Heart left ventricle (tissue), 16 donors: ENCODE results near the gene PTPRD. TPM values are rescaled to one million over a fixed set of nuclear protein-coding genes. Genes with fewer than 3 reads are reported as not detected.

ENCODE experiments used
- ATAC-seq, 4 donors: fragments of 200-7000 bp; cut with Tn5 transposase; one replicate each; pipeline ENCODE4 v1.9.1; 2020 to 2022; ENCODE audit warnings: moderate library complexity in 4 of 4, mild to moderate bottlenecking in 3 of 4, moderate number of reproducible peaks in 1 of 4
- DNase-seq, 5 donors: peaks; one replicate each; pipeline ENCODE4 v3.0.0-alpha.2; 2020
- H3K27ac ChIP-seq, 12 donors: fragments of 200-600 bp; sonication (generic) in 4 of 12; one replicate each; pipeline versions ENCODE4 v1.5.0 to v1.8.0; 2016 to 2022; ENCODE audit warnings: mild to moderate bottlenecking in 2 of 12
- H3K27me3 ChIP-seq, 9 donors: fragments of 200-600 bp; sonication (generic) in 2 of 9; one replicate each; pipeline versions ENCODE4 v1.5.1 to v1.8.0; 2016 to 2022; ENCODE audit warnings: mild to moderate bottlenecking in 3 of 9
- H3K36me3 ChIP-seq, 9 donors: fragments of 200-600 bp; sonication (generic) in 2 of 9; one replicate each; pipeline versions ENCODE4 v1.5.0 to v1.8.0; 2018 to 2022; ENCODE audit warnings: mild to moderate bottlenecking in 2 of 9
- H3K4me1 ChIP-seq, 12 donors: fragments of 200-600 bp; sonication (generic) in 4 of 12; one replicate each; pipeline versions ENCODE4 v1.5.0 to v1.8.0; 2016 to 2022; ENCODE audit warnings: mild to moderate bottlenecking in 3 of 12
- H3K4me3 ChIP-seq, 12 donors: fragments of 200-600 bp; sonication (generic) in 4 of 12; one replicate each; pipeline versions ENCODE4 v1.5.0 to v1.8.0; 2017 to 2022; ENCODE audit warnings: mild to moderate bottlenecking in 9 of 12, moderate library complexity in 4 of 12
- H3K9me3 ChIP-seq, 12 donors: fragments of 200-600 bp; sonication (generic) in 4 of 12; one replicate each; pipeline versions ENCODE4 v1.5.0 to v1.8.0; 2016 to 2022; ENCODE audit warnings: mild to moderate bottlenecking in 1 of 12
- CTCF ChIP-seq, 12 donors: fragments of 200-600 bp; sonication (generic) in 4 of 12; IDR thresholded peaks; one replicate each; pipeline versions ENCODE4 v1.5.0 to v1.8.0; 2018 to 2022; ENCODE audit warnings: antibody characterized with exemption in 12 of 12, mild to moderate bottlenecking in 5 of 12
- POLR2A ChIP-seq, 2 donors: fragments of 450-650 bp; IDR thresholded peaks; one replicate each; pipeline ENCODE4 v1.6.1; 2017; ENCODE audit warnings: antibody characterized with exemption in 2 of 2, mild to moderate bottlenecking in 2 of 2, moderate library complexity in 2 of 2
- WGBS, 4 donors: extraction: QIAGEN DNeasy Blood & Tissue Kit in 2 of 4; methylation state at CpG; one replicate each; pipeline versions ENCODE4 v1.1.5 to v1.1.7; 2013 to 2018; 5-methylcytosine and 5-hydroxymethylcytosine counted together
- intact Hi-C, 10 donors: fragments of 100-400 bp; cut with DNase I; formaldehyde crosslinking; loops; one replicate each; pipeline versions ENCODE4 v1.11.1 to v1.14.2; 2022
- polyA plus RNA-seq, 2 donors: library from polyadenylated mRNA; stranded (reverse); fragments of 200-250 nt; gene quantifications; one replicate each; pipeline ENCODE4 v1.2.3, GENCODE V29; 2013
- total RNA-seq, 9 donors: library from RNA; depleted of rRNA in 2 of 9; stranded (reverse); fragments of >200 nt in 2 of 9; fragmentation: NEBNext Ultra II Directional in 3 of 9; extraction: Animal tissue kit (Norgen Biotek cat#: 25700) in 3 of 9; gene quantifications; one replicate each; pipeline versions ENCODE4 v1.1.0 to v1.2.4, GENCODE V29; 2016 to 2023
- donor health status: ischemic (EF 13 %, LVEDD 7.1; RV severe dilation, severe dysfunction).
- donor health status: healthy with polysubstance abuse.
- donor health status: DM: no; HTN: yes; CAD: no.
- donor health status: DM: no; HTN: no; CAD: no.
- donor health status: ischemic (EF 25% LVEDD 6.9; RV normal size, moderate dysfunction).
- donor health status: ischemic (EF 25% LVEDD 5.7; RV mildly dilated, moderate dysfunction).
- donor health status: healthy.
- donor health status: DM: yes; HTN: yes; CAD: no.
- donor health status: ischemic (EF 35%, LVEDD 5.7; RV mildly dilated, moderate dysfunction).
- donor health status: nonischemic (EF 11% LVEDD 7.7; RV severe dilation, severe dysfunction).
- donor health status: DM: yes; HTN: yes; CAD: no.
- donor health status: PGD.
- donor health status: ischemic (EF 29% LVEDD 5.4; RV normal size, mild dysfunction).
- donor health status: nonischemic (EF 23%, LVEDD 6.1; RV moderate dilation, normal function).

The PTPRD gene
- total and polyA plus RNA-seq, 11 donors: 1.4 to 25.3 (median 15.1) TPM

- Histone ChIP-seq H3K27ac (no peak overlapping the region), H3K27me3 (no peaks in the 10 kb centered on the region), H3K9me3 (peaks cover 0 to 5% (median 0%) of the 10 kb centered on the region in 12 donors), H3K4me3 (no peak overlapping the region), H3K4me1 (peaks cover 0 to 12% (median 0%) of the 10 kb centered on the region in 12 donors), H3K36me3 (no peaks in the 10 kb centered on the region)
- intact Hi-C loops: loop anchor here in 1 of 10 donors (10.0 kb wide), 1 partner anchor 58 kb away; no protein-coding TSS in a partner anchor
- TF ChIP-seq CTCF (IDR thresholded peaks at IDR 0.05) (no peak), POLR2A (IDR thresholded peaks at IDR 0.05) (no peak)
- ATAC-seq (peak in 1 of 4 donors; percentile 67), DNase-seq (no peak)
- WGBS, 4 donors: 74 to 92% (median 83%) methylated on average over 2 of the region's 2 CpGs
Observed at GRCh38 chr9:8686516-8686915, 1926.3 kb downstream of the PTPRD start.

GRCh38 chr9:8685825-8686224 is 1927.0 kb downstream of the PTPRD start:
- intact Hi-C loops: loop anchor here in 1 of 10 donors (10.0 kb wide), 1 partner anchor 59 kb away; no protein-coding TSS in a partner anchor
- TF ChIP-seq POLR2A (IDR thresholded peaks at IDR 0.05) (no peak), CTCF (IDR thresholded peaks at IDR 0.05) (no peak)
- 61 to 69% (median 67%) methylated on average over 3 of the region's 3 CpGs for WGBS, 4 donors
- Histone ChIP-seq H3K27me3 (no peaks in the 10 kb centered on the region), H3K36me3 (no peaks in the 10 kb centered on the region), H3K9me3 (peaks cover 0 to 5% (median 0%) of the 10 kb centered on the region in 12 donors), H3K4me1 (peaks cover 0 to 12% (median 0%) of the 10 kb centered on the region in 12 donors), H3K4me3 (no peak overlapping the region), H3K27ac (no peak overlapping the region)
- ATAC-seq: peak in 3 of 4 donors; percentile 39 to 60 (median 45)
- no peak for DNase-seq

GRCh38 chr9:8684978-8685708 is 1927.7 kb downstream of the PTPRD start:
- peaks cover 0 to 12% (median 0%) of the 10 kb centered on the region in 12 donors for H3K4me1 ChIP-seq
- 69 to 82% (median 74%) methylated on average over 4 of the region's 4 CpGs for WGBS, 4 donors
- no peak for ATAC-seq
- H3K4me3 ChIP-seq: no peak overlapping the region
- H3K9me3 ChIP-seq: peaks cover 0 to 5% (median 0%) of the 10 kb centered on the region in 12 donors
- no peaks in the 10 kb centered on the region for H3K27me3 ChIP-seq
- TF ChIP-seq POLR2A (IDR thresholded peaks at IDR 0.05) (no peak), CTCF (IDR thresholded peaks at IDR 0.05) (no peak)
- no peaks in the 10 kb centered on the region for H3K36me3 ChIP-seq
- no peak for DNase-seq
- intact Hi-C loops: loop anchor here in 1 of 10 donors (10.0 kb wide), 1 partner anchor 60 kb away; no protein-coding TSS in a partner anchor
- no peak overlapping the region for H3K27ac ChIP-seq

GRCh38 chr9:8683496-8683895 is 1929.3 kb downstream of the PTPRD start:
- no peak for DNase-seq
- intact Hi-C loops: loop anchor here in 1 of 10 donors (10.0 kb wide), 1 partner anchor 61 kb away; no protein-coding TSS in a partner anchor
- 89 to 91% (median 90%) methylated on average over 7 of the region's 7 CpGs for WGBS, 4 donors
- no peak overlapping the region for H3K4me3 ChIP-seq
- H3K36me3 ChIP-seq: no peaks in the 10 kb centered on the region
- no peak overlapping the region for H3K27ac ChIP-seq
- H3K4me1 ChIP-seq: peaks cover 0 to 25% (median under 1%) of the 10 kb centered on the region in 12 donors
- no peak for ATAC-seq
- H3K9me3 ChIP-seq: no peaks in the 10 kb centered on the region
- TF ChIP-seq POLR2A (IDR thresholded peaks at IDR 0.05): no peak
- no peak for TF ChIP-seq CTCF (IDR thresholded peaks at IDR 0.05)
- no peaks in the 10 kb centered on the region for H3K27me3 ChIP-seq
